Pancreas (tissue), 10 donors: Measurements from ENCODE around the gene CD53. TPM values are rescaled to one million over a fixed set of nuclear protein-coding genes. Genes with fewer than 3 reads are reported as not detected.

ENCODE experiments used
- ATAC-seq, 4 donors: fragments of 200-7000 bp; cut with Tn5 transposase; one replicate each; pipeline versions ENCODE4 v1.8.0 to v1.9.1; 2020; ENCODE audit warnings: mild to moderate bottlenecking in 4 of 4, moderate library complexity in 4 of 4
- DNase-seq, 6 donors: peaks; one replicate each; pipeline ENCODE4 v3.0.0-alpha.2; 2020
- FAIRE-seq: peaks from 2 replicates; lab custom pipeline; 2012; peaks lifted over from hg19 to GRCh38; lab: Jason Lieb, UNC
- H3K27ac ChIP-seq, 4 donors: fragments of 200-600 bp; sonication (generic); 1 replicate in 3 of 4; 2 replicates in 1 of 4; pipeline versions ENCODE4 v1.5.0 to v1.8.0; 2020
- H3K27me3 ChIP-seq, 4 donors: fragments of 200-600 bp; one replicate each; pipeline ENCODE4 v1.8.0; 2021
- H3K36me3 ChIP-seq, 3 donors: fragments of 200-600 bp; sonication (generic) in 1 of 3; one replicate each; pipeline versions ENCODE4 v1.5.0 to v1.8.0; 2020 to 2021
- H3K4me1 ChIP-seq, 3 donors: fragments of 200-600 bp; one replicate each; pipeline ENCODE4 v1.8.0; 2021
- H3K4me3 ChIP-seq, 4 donors: fragments of 200-600 bp; sonication (generic) in 2 of 4; one replicate each; pipeline versions ENCODE4 v1.5.0 to v1.8.0; 2020 to 2021
- H3K9me3 ChIP-seq, 4 donors: fragments of 200-600 bp; one replicate each; pipeline ENCODE4 v1.8.0; 2021
- CTCF ChIP-seq, 4 donors: fragments of 200-600 bp; sonication (generic) in 3 of 4; IDR thresholded peaks; one replicate each; pipeline versions ENCODE4 v1.5.0 to v1.8.0; 2021; ENCODE audit warnings: antibody characterized with exemption in 4 of 4
- WGBS, 2 donors: extraction: QIAGEN DNeasy Blood & Tissue Kit; methylation state at CpG; one replicate each; pipeline ENCODE4 v1.1.7; 2013; 5-methylcytosine and 5-hydroxymethylcytosine counted together
- intact Hi-C, 3 donors: fragments of 100-400 bp; cut with DNase I; formaldehyde crosslinking; loops; one replicate each; pipeline versions ENCODE4 v1.11.1 to v1.14.2; 2022
- polyA plus RNA-seq, 2 donors: library from polyadenylated mRNA; stranded (reverse); fragments of 200-250 nt; gene quantifications; one replicate each; pipeline ENCODE4 v1.2.3, GENCODE V29; 2013
- total RNA-seq, 6 donors: library from RNA; stranded (reverse); fragmentation: NEBNext Ultra II Directional in 4 of 6; extraction: Animal tissue kit (Norgen Biotek cat#: 25700) in 4 of 6; gene quantifications; one replicate each; pipeline versions ENCODE4 v1.2.1 to v1.2.4, GENCODE V29; 2021 to 2023
- donor health status: healthy with polysubstance abuse.
- donor health status: DM: no; HTN: no; CAD: no; lungs with moderate emphysema.
- donor health status: DM: no; HTN: no; CAD: no.
- donor health status: control.
- donor health status: control.
- donor health status: Bipolar disorder and iron deficiency.
- donor health status: DM: yes; HTN: yes; CAD: no.
- donor health status: DM: no; HTN: no; CAD: no.
- donor health status: DM: no; HTN: no; CAD: no.
- donor health status: DM: yes; HTN: yes; CAD: no.

The CD53 gene
- total and polyA plus RNA-seq, 8 donors, result 1.6 to 34.2 (median 3.7) TPM

DNA sequence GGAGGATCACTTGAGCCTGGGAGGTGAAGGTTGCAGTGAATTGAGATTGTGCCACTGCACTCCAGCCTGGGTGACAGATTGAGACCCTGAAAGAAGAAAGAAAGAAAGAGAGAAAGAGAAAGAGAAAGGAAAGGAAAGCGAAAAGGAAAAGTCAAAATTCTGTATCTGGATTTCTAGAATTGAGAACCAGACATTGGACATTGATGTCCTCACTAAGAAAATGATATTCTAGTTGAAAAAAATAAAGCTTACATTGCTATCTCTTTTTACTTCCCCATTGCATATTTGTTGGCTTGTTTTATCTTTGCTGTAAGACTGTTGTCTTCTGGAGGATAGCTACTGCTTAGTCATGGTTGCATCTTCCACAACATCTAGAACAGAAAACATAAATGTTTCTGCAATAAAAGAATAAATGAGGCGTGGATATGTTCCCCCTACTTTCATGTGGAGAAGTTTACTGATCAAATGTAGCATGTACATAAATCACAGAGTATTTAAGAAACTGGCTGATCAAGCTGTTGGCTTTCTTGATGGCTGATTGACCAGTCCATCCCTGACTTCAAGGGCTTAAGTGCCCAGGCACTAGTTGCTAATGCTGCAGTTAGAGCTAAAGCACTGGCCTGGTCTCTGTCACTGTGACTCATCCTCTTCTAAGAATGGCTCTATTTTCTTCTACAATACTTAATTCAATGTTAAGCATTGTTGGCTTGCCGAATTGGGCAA, 17.7 kb downstream of the CD53 start:
- 60 to 73% methylated on average over 3 of the region's 3 CpGs for WGBS, 2 donors
- no peak for ATAC-seq
- TF ChIP-seq CTCF (IDR thresholded peaks at IDR 0.05), result no peak
- no peaks in the 10 kb centered on the region for H3K4me1 ChIP-seq
- no peak overlapping the region for H3K27ac ChIP-seq
- H3K36me3 ChIP-seq, result no peaks in the 10 kb centered on the region
- H3K9me3 ChIP-seq, result no peaks in the 10 kb centered on the region
- H3K4me3 ChIP-seq, result no peak overlapping the region
- no peak for FAIRE-seq
- intact Hi-C loops, result no loop called here
- H3K27me3 ChIP-seq, result no peaks in the 10 kb centered on the region
- no peak for DNase-seq

GRCh38 chr1:110893908-110894490, 21.1 kb downstream of the CD53 start:
- FAIRE-seq (no peak), DNase-seq (no peak), ATAC-seq (no peak)
- H3K27me3 ChIP-seq, result no peaks in the 10 kb centered on the region
- TF ChIP-seq CTCF (IDR thresholded peaks at IDR 0.05), result no peak
- 23 to 33% methylated on average over 3 of the region's 3 CpGs for WGBS, 2 donors
- intact Hi-C loops, result no loop called here
- no peaks in the 10 kb centered on the region for H3K4me1 ChIP-seq
- H3K27ac ChIP-seq, result no peak overlapping the region
- no peak overlapping the region for H3K4me3 ChIP-seq
- no peaks in the 10 kb centered on the region for H3K36me3 ChIP-seq
- no peaks in the 10 kb centered on the region for H3K9me3 ChIP-seq

- no peak overlapping the region for H3K4me3 ChIP-seq
- FAIRE-seq (no peak), ATAC-seq (no peak), DNase-seq (no peak)
- no peak overlapping the region for H3K27ac ChIP-seq
- no peaks in the 10 kb centered on the region for H3K4me1 ChIP-seq
- TF ChIP-seq CTCF (IDR thresholded peaks at IDR 0.05), result no peak
- no peaks in the 10 kb centered on the region for H3K27me3 ChIP-seq
- H3K36me3 ChIP-seq, result no peaks in the 10 kb centered on the region
- 44 to 63% methylated on average over 2 of the region's 2 CpGs for WGBS, 2 donors
- intact Hi-C loops, result no loop called here
- no peaks in the 10 kb centered on the region for H3K9me3 ChIP-seq
Measured at GRCh38 chr1:110896090-110896489, 23.1 kb downstream of the CD53 start.

GRCh38 chr1:110897681-110898080, 24.7 kb downstream of the CD53 start:
- Histone ChIP-seq H3K4me3 (no peak overlapping the region), H3K4me1 (no peaks in the 10 kb centered on the region), H3K36me3 (no peaks in the 10 kb centered on the region), H3K9me3 (no peaks in the 10 kb centered on the region), H3K27me3 (no peaks in the 10 kb centered on the region), H3K27ac (no peak overlapping the region)
- ATAC-seq (no peak), DNase-seq (no peak), FAIRE-seq (no peak)
- WGBS, 2 donors, result 75 to 85% methylated on average over 2 of the region's 2 CpGs
- no peak for TF ChIP-seq CTCF (IDR thresholded peaks at IDR 0.05)
- intact Hi-C loops, result no loop called here
